ENCODE results near the gene UNC50. TPM values are rescaled to one million over a fixed set of nuclear protein-coding genes. Genes with fewer than 3 reads are reported as not detected.

Gene UNC50
- total RNA-seq, 2 experiments from 2014 or later: 37.6 to 38.5 TPM

- CTCF ChIA-PET: interaction anchor here (0.6 kb wide), 1 partner anchor 83 kb away, joined by 5 read pairs; no protein-coding TSS in a partner anchor
- POLR2A ChIA-PET: no interaction called here
Observed at GRCh38 chr2:98650998-98651397, 42.6 kb downstream of the UNC50 start.

DNA sequence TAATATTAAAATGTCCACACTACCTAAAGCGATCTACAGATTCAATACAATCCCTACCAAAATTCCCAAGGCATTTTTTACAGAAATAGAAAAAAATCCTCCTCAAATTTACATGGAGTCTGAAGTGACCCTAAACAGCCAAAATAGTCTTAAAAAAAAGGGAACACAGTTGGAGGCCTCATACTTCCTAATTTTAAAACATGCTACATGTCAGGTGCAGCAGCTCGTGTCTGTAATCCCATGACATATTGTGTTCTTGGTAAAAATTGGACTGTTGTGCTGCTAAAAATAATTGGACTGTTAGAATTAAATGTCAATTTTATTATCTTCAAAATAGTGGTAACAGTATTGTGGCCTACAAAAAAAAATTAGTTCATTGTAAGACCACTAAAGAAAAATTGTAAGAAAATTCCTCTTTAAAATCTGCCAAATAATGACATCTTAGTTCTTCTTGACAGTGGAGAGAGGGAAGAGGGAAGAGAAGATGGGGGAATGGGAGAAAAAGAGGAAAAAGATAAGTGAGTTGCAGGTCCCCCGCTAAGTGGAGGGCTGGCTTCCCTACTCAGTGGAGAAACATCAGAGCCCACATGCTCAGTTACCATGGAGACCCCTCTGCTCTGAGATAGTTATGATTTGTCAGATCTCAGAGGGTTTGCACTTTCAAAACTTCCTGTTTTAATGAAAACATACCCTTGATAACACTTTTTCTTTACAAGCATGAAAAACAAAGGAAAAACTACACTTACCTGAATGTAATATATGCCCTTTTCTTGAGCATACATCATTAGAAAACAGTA lies 46.5 kb downstream of the UNC50 start:
- POLR2A ChIA-PET: no interaction called here

GRCh38 chr2:98656800-98657199 lies 48.4 kb downstream of the UNC50 start:
- POLR2A ChIA-PET: interaction anchor here (0.6 to 1.3 kb wide), 3 partner anchors 8 to 75 kb away, joined by 3 to 11 read pairs (median 4); partner anchors contain the start of gene MGAT4A
- CTCF ChIA-PET: interaction anchor here (0.6 to 1.6 kb wide), 6 partner anchors 28 to 124 kb away, joined by 3 to 5 read pairs (median 3); partner anchors contain the start of gene MGAT4A

More for the DNA sequence above, 46.5 kb downstream of the UNC50 start:
- CTCF ChIA-PET: no interaction called here

GRCh38 chr2:98658816-98659490 lies 50.6 kb downstream of the UNC50 start:
- CTCF ChIA-PET: interaction anchor here (0.6 to 1.7 kb wide), 3 partner anchors 10 to 274 kb away, joined by 3 to 7 read pairs (median 3); no protein-coding TSS in a partner anchor
- POLR2A ChIA-PET: interaction anchor here (0.5 to 1.5 kb wide), 3 partner anchors 70 to 112 kb away, joined by 3 to 4 read pairs (median 3); no protein-coding TSS in a partner anchor

- CTCF ChIA-PET: interaction anchor here (0.6 to 1.7 kb wide), 4 partner anchors 10 to 274 kb away, joined by 3 to 7 read pairs (median 3); no protein-coding TSS in a partner anchor
- POLR2A ChIA-PET: interaction anchor here (0.6 to 1.5 kb wide), 3 partner anchors 70 to 75 kb away, joined by 3 to 11 read pairs (median 4); no protein-coding TSS in a partner anchor
Observed at GRCh38 chr2:98659491-98659840, 51.1 kb downstream of the UNC50 start.

GRCh38 chr2:98663511-98664090 lies 55.2 kb downstream of the UNC50 start:
- ChIA-PET POLR2A (interaction anchor here (1.6 kb wide), 1 partner anchor 67 kb away, joined by 9 read pairs; the partner anchor contains the start of gene MGAT4A), CTCF (interaction anchor here (0.9 to 3.6 kb wide), 3 partner anchors 41 to 67 kb away, joined by 3 to 16 read pairs (median 5); partner anchors contain the start of gene MGAT4A)

GRCh38 chr2:98664323-98664722 lies 55.9 kb downstream of the UNC50 start:
- POLR2A ChIA-PET: interaction anchor here (0.7 to 1.6 kb wide), 2 partner anchors 29 to 66 kb away, joined by 6 to 9 read pairs; partner anchors contain the start of gene MGAT4A
- CTCF ChIA-PET: interaction anchor here (0.7 to 3.6 kb wide), 4 partner anchors 9 to 66 kb away, joined by 3 to 16 read pairs (median 4); partner anchors contain the start of gene MGAT4A

GRCh38 chr2:98665677-98666076 lies 57.3 kb downstream of the UNC50 start:
- CTCF ChIA-PET: no interaction called here

More at GRCh38 chr2:98665677-98666076, 57.3 kb downstream of the UNC50 start:
- POLR2A ChIA-PET: no interaction called here

Other genes with a start within 250 kb of the UNC50 start
- gene INPP4A, start 163.7 kb upstream of the UNC50 start, total RNA-seq: 10 to 100 TPM; 40.5 to 41.7 TPM
- 10 to 100 TPM; 25.5 to 28.5 TPM for gene COA5, start 77 bp upstream of the UNC50 start, total RNA-seq
- gene MGAT4A, start 122.5 kb downstream of the UNC50 start, total RNA-seq: 10 to 100 TPM; 45.2 to 48.7 TPM